HL-60/S4 treated with retinoic acid at 250 ng/mL for 4 days and 3 days (cell line): ENCODE results near the gene FBXO28.
"Not testable (repeated sequence)": the region's sequence is repeated elsewhere in the genome, so short reads cannot be mapped to it uniquely, and the experiment has no call there.

Experiments used
- in situ Hi-C: fragments of 300-500 bp; cut with MboI; formaldehyde crosslinking; loops from 2 replicates; pipeline ENCODE4 v1.7.0; 2022; ENCODE audit warnings: low sequenced_read_pairs

FBXO28 gene, protein sequence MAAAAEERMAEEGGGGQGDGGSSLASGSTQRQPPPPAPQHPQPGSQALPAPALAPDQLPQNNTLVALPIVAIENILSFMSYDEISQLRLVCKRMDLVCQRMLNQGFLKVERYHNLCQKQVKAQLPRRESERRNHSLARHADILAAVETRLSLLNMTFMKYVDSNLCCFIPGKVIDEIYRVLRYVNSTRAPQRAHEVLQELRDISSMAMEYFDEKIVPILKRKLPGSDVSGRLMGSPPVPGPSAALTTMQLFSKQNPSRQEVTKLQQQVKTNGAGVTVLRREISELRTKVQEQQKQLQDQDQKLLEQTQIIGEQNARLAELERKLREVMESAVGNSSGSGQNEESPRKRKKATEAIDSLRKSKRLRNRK

DNA sequence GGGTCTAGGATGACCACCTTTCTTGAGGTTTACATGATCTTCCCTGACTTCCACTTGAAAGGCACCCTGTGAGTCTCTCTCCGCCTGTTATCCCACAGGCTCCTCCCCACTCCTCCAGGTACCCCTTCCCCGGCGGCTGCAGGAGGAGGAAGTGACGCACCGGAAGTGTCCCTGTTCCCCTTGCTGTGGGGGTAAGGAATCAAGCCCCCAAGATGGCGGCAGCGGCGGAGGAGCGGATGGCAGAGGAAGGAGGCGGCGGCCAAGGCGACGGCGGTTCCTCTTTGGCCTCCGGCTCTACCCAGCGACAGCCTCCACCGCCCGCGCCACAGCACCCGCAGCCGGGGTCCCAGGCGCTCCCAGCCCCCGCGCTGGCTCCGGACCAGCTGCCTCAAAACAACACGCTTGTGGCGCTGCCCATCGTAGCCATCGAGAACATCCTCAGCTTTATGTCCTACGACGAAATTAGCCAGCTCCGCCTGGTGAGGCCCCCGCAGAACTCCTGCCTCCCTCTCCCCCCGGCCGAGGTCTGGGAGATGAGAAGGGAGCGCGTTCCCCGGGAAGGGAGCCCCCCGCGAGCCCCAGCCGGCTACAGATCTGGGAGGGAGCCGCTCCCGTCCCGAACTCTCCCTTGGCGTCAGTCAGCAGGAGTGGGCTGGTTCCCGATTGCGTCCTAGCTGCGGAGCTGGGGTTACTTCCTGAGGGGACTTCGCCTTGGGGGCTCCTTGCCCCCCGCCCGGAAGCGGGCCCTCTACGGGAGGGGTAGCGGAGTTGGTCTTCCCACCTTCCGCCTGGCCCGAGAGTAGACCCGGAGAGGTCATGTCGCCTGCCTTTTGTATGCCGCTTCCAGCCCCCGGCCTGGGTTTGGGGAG, at the start of gene FBXO28:
Gene FBXO28, plus strand, starts transcription at position 194 of the 869 bp plus-strand sequence. Its CDS starts 19 bp downstream, at position 213.
- in situ Hi-C loops: no loop called here

DNA sequence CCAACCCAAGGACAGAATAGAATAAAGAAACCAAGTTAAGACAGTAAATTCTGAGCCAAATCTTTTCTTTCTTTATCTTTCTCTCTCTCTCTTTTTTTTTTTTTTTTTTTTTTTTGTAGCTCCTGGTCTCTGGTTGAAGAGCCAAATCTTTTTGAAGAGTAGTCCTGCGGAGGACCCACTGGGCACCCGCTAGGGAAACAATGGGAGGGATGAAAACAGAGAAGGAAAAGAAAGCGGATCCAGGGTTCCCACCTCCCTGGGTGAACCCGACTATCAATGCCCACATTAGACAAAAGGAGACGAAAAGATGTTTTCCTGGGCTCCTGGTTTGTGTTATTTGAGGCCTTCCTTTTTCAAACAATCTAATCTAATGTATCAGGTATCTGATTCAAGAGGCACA, 49.8 kb upstream of the FBXO28 start:
- in situ Hi-C loops: no loop called here

DNA sequence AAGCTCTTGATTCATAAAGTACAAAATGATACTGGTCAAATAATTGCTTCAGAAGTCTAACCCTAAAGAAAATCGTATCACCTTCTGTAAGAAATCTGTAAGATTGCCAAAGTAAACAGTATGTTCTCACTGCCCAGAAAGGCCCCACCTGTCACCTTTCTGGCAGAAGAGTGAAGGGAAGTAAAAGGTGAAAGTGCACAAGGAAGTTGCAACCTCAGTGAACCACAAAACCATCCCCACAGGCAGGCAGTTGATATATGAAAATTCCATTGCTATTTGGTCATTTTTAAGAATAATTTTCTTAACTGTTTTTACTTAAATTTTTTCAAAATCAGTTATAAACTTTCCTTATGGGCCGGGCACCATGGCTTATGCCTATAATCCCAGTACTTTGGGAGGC, 48.5 kb upstream of the FBXO28 start:
- in situ Hi-C loops: no loop called here

DNA sequence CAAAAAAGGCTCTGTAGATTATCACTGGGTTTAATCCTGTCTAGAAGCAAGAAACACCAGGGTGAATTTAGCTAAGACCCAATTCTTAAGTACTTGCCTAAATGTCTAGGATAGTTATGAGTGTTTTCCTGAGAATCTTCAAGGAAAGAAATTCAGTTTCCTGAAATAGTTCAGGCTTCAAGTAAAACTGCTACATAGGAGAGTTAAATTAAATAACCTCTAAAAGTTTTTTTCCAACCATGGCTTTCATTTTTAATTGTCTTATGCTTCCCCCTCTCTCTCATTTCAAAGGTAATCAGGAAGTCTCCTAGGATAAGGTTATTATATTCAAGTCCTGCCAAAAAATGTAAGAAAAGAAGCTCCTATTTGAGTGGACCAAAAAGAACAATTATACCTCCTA, 46.7 kb upstream of the FBXO28 start:
- in situ Hi-C loops: no loop called here

DNA sequence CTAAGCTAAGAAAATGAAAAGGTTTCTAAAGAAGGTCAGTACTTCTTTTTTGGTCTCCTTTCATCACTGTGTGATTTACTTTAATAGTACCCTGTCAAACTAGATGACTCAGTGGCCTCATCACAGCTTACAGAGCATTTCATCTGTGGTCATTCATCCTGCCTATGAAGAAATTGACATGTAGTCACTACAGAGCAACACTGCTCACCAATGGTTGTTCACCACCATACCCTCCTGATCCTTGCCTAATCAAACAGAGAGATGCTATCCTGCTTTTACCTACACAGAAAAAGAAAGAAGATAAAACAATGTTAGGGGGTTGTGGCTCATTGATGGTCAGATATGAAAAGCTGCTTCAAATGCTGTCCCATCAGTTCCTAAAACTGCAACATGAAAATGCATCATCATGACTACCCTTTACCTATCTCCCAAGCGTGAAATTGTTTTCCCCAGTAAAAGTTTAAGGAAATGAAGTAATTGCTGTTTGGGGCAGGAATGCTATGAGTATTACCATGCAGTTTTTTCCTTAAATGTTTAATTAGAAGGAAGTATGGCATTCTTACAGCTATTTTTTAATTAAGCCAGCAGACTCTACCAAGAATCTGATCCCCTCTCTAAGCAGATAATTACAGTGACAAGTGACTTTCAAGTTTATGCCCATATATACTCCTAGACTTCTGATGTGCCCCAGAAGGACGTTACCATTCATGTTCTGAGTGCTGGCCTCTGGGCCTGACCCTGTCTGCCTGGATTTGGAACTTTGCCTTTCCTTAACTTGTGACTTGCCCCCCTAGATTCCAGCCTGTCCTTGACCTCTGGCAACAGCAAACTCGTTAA, 46.1 kb upstream of the FBXO28 start:
- in situ Hi-C loops: no loop called here

DNA sequence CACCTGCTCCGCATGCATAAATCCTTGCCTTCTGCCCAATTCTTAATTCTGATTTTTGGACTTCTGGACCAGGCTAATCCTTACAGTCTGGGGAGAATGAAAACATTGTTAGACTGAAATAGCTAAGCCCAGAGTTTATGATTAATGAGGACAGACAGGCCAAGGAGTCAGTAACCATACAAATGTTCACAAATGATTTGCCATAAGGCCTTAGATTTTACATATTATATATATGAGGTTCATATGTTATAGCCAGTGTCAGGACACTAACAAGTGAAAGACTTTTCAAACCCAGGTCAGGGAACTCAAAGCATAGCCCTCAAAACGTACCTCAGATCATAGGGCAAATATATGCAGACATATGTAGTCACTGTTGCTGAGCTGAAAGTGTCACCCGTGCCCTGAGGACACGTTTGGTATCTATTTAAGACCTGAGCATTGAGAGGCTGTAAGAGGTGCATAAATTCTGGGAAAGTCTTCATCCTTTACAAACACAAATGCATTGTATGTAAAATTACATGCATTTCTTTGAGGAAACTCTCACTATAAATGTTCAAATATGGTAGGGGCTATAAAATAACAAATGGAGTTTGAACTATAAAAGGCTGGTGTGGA, 45.3 kb upstream of the FBXO28 start:
- in situ Hi-C loops: no loop called here

DNA sequence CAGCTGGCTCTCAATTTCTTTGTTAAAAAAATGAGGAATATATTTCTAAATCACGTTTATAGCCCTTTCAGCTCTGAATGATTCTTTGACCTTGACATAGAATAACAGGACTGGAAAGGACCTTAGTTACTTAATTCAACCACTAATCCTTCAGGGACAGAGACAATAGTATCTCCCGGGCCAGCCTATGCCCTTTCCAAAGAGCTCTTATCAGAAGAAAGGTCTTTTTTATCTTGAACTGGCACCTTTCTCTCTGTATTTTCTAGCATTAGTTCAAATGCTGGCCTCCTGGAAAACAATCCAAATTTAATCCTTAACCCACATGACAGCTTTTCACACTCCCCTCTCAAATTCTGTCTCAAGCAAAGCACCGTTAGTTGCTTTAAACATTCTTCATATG, 44.8 kb upstream of the FBXO28 start:
- in situ Hi-C loops: no loop called here

DNA sequence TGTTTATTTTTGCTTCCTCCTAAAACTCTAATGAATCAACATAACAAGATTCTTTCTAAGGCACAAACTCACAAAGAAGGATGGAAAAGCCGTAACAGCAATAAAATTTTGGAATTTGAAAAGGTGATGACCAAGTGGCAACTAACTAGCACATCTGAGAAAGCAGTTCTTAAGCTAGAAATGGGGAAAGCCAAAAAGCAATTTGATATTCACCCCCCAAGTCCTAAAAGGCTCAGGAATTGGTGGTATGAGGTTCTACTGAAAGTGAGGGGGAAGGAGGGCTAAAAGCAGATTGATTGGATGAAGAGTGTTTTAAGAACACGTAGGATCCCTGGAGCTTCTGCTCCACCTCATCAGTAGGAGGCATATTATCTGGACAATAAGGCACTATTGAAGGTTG, 43.4 kb upstream of the FBXO28 start:
- in situ Hi-C loops: no loop called here

DNA sequence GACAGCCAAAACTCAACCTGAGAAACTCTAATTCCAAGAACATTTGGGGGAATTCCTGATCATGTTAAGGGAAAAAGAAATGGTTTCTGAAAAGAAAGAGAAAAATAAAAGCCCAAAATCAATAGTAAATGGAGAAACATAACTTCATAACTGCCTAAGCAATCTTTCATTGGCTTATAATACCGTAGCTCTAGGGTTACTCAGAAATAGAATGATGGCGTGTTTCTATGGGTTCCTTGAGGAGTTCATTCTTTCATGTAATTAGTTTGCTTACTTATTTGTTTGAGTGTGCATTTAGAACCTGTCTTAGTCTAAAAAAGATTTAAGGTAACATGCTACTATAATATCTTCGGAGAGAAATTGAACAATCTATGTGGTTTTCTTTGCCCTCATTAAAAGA, 37.5 kb upstream of the FBXO28 start:
- in situ Hi-C loops: no loop called here

DNA sequence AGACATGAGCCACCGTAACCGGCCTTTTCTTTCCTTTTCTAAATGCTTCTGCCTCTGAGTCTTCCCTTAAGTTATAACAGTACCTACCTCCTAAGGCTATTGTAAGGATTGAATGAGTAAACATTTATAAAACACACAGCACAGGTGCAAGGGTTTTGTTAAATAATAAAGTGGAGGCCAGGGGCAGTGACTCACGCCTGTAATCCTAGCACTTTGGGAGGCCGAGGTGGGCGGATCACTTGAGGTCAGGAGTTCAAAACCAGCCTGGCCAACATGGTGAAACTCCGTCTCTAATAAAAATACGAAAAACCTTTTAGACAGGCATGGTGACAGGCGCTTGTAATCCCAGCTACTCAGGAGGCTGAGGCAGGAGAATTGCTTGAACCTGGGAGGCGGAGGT, 34.3 kb upstream of the FBXO28 start:
- in situ Hi-C loops: not testable (repeated sequence)

DNA sequence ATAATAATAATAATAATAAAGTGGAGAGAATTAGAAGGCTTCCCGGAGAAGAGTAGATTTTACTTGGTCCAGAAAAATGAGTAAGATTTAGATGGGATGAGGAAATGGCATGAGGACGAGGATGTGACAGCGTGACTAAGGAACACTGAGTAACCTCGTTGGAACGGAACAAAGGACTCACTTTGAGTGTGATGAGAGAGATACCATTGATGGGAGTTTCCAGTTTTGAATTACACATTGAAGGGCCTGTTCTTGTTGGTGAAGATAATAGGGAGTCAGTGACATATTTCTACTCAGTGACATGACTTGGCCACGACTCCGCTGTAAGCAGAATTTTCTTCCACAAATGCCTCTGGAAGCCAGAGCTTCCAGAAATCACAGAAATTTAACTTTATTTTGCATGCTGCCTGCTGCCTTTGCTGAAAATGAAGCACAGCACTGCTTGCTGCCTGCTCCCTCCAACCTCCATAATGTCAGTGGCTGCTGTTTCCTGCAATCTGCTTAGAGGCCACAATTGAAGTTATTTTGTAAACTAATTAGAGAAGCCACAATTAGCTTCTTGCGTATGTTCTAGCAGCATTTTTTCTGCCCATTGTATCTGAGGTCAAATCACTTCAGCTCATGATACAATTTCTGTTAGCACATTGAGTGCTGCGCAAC, 33.7 kb upstream of the FBXO28 start:
- in situ Hi-C loops: no loop called here

DNA sequence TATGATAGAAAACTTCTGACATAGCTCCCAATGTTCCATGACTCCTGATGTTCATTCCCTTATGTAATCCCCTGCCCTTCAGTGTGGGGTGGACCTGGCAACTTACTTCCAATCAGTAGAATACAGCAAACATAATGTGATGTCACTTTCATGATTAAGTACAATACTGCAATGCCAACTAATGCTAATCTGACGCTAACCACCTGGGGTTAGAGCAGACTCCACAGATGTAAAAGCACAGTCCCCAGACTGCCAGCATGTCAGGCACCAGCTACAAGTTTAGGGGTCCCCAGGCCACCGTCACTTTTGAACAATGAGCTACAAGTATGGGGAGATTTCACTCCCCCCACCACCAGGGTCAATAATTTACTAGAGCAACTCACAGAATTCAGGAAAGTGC, 32.3 kb upstream of the FBXO28 start:
- in situ Hi-C loops: no loop called here

DNA sequence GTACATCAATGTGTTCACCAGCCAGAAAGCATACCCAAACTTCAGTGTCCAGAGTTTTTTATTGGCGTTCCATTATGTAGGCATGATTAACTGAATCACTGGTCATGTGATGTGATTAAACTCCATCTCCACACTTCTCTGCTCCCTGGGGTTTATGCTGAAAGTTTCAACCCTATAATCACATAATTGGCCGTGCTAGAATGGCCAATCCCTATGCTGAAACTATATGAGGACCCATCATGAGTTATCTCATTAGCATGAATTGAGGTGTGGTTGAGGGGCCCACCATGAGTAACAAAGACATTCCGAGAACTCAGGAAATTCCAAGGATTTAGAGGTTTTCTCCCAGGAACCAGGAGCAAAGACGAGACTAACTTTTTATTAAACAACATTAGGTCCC, 31.8 kb upstream of the FBXO28 start:
- in situ Hi-C loops: no loop called here

DNA sequence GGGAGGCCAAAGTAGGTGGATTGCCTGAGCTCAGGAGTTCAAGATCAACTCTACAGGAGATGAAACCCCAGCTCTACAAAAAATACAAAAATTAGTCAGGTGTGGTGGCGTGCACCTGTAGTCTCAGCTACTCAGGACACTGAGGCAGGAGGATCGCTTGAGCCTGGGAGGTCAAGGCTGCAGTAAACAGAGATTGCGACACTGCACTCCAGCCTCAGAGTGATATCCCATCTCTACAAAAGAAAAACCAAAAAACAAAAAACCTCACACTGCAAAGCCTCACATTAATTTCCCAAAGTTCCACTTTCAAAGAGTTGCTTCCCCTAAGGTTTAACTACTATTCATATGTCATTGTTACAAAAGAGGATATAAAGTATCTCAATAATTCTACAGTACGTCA, 29.0 kb upstream of the FBXO28 start:
- in situ Hi-C loops: no loop called here

DNA sequence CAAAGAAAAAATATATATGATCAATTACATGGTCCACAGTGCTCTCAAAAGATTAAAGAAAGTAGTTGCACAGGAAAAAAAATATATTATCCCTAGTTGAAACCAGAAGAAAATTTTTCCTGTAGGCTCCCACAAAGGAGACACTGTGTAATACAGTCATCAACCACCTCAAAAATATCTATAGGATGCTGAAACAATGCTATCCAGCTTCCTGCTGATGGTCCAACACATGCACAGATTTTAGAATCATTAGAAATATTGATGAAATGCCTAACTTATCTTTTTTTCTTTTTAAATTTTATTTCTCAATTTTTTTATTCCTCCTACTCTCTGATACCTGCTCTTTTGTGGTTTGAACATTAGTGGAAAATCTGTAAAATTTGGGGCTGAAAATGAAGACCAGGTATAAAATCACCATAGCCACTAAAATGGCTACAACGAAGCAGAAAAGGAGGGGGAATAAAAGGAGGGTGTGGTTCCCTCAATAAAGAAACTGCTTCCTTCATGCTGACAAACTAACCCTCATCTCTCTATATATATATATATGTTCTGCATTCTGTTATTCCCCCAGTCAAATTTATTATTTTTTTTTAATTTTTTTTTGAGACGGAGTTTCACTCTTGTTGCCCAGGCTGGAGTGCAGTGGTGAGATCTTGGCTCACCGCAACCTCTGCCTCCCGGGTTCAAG, 28.3 kb upstream of the FBXO28 start:
- in situ Hi-C loops: no loop called here

DNA sequence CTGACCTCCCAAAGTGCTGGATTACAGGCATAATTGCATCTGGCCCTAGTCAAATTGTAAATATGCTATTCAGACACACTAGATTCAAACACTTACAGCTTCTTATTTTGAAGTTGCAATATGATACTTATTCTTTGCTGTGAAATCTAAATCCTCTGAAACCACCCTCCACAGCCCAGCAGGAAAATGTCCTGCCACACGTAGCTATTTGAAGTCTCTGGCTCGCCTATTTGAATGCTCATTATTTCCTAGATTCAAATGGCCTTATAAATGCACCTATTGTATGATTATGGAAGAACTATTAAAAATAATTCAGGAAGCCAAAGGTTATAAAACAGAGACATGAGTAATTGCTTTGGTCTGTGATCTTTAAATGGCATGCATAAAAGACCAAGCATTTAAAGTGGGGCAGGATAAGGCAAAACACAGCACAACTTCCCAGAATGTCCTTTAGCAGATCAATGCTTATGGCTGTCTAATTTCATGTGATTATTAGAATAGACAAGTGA, 26.6 kb upstream of the FBXO28 start:
- in situ Hi-C loops: no loop called here

DNA sequence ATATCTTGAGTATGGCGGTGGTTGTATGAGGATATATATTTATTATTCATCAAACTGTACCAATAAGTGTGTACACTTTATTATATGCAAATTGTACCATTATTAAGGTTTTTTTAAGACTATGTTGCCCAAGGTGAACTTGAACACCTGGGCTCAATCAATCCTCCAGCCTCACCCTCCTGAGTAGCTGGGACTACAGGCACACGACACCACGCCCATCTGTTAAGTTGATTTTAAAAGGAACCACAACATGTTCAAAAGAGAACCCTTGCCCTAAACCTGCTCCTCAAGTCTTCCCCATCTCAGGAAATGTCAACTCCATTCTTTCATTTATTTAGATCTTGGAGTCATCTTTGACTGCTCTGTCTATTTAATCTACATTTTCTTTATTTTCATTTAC, 24.3 kb upstream of the FBXO28 start:
- in situ Hi-C loops: no loop called here

DNA sequence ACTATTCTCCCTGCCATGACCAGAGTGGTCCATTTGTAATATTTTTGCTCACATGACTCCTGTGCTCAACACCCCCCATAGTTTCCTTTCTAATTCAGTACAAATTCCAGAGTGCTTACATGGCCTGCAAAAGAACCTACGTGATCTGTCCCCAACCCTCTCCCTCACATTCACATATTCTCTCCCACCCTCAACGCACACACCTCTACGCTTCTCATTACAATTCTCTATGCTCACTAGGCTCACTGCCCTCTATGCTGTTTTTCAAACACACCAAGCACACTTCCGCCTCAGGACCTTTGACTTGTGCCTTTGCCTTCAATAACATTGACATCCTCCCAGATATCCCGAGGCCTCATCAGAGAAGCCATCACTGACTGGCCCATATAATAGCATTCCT, 23.8 kb upstream of the FBXO28 start:
- in situ Hi-C loops: no loop called here

DNA sequence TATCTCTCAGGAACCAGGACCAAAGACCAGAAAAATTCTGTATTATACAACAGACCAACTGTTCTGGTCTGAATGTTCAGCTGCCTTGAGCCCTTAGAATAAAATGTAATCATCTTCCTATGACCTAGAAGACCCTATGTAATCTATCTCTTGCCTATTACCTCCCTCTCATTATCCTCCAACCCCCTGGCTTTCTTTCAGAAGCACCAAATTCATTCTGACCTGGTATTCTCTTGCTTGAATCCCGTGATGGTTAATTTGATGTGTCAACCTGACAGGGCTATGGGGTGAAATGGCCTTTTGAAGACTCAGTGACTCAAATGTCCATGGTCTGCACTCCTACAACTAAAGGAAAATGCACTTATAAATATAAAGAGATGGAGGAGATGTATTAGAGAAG, 21.8 kb upstream of the FBXO28 start:
- in situ Hi-C loops: no loop called here

DNA sequence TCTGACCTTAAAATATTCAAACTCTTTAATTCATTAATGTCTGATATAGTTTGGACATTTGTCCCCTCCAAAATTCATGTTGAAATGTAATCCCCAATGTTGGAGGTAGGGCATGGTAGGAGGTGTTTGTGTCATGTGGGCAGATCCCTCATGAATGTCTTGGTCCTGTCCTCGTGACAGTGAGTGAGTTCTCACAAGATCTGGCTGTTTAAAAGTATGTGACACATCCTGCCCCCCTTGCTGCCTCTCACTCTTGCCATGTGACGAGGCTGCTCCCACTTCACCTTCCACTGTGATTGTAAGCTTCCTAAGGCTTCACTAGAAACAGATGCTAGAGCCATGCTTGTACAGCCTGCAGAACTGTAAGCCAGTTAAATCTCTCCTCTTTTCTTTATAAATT, 21.3 kb upstream of the FBXO28 start:
- in situ Hi-C loops: no loop called here
